Ovary (tissue), 9 donors: Measurements from ENCODE around the gene PIK3R1. TPM values are rescaled to one million over a fixed set of nuclear protein-coding genes. Genes with fewer than 3 reads are reported as not detected.

Experiments used
- DNase-seq, 5 donors: peaks; one replicate each; pipeline ENCODE4 v3.0.0-alpha.2; 2019 to 2020
- H3K27ac ChIP-seq, 2 donors: fragments of 200-600 bp; one replicate each; pipeline versions ENCODE4 v1.5.1 to v1.8.0; 2019 to 2022
- H3K27me3 ChIP-seq: fragments of 200-600 bp; one replicate; pipeline ENCODE4 v1.8.0; 2022
- H3K36me3 ChIP-seq: fragments of 200-600 bp; sonication (generic); one replicate; pipeline ENCODE4 v1.5.1; 2019
- H3K4me1 ChIP-seq: one replicate; pipeline ENCODE4 v1.8.1; 2013; ENCODE audit warnings: mild to moderate bottlenecking, moderate library complexity; ENCODE audit not compliant: insufficient read depth
- H3K4me3 ChIP-seq: fragments of 200-600 bp; sonication (generic); one replicate; pipeline ENCODE4 v1.5.1; 2017
- H3K9me3 ChIP-seq, 2 donors: fragments of 200-600 bp in 1 of 2; sonication (generic) in 1 of 2; one replicate each; pipeline versions ENCODE4 v1.5.1 to v1.8.1; 2013 to 2019; ENCODE audit warnings: mild to moderate bottlenecking in 1 of 2, moderate library complexity in 1 of 2
- EP300 ChIP-seq: sonication (generic); formaldehyde crosslinking; IDR thresholded peaks from one replicate; pipeline ENCODE4 v1.6.1; 2017; ENCODE audit warnings: antibody characterized with exemption
- POLR2A ChIP-seq: fragments of 450-650 bp; IDR thresholded peaks from one replicate; pipeline ENCODE4 v1.6.1; 2017; ENCODE audit warnings: antibody characterized with exemption, mild to moderate bottlenecking, moderate library complexity
- WGBS, 3 donors: extraction: QIAGEN DNeasy Blood & Tissue Kit in 1 of 3; methylation state at CpG; one replicate each; pipeline versions ENCODE4 v1.1.5 to v1.1.7; 2013 to 2017; 5-methylcytosine and 5-hydroxymethylcytosine counted together
- intact Hi-C, 4 donors: fragments of 100-400 bp; cut with DNase I; formaldehyde crosslinking; loops; one replicate each; pipeline versions ENCODE4 v1.11.0 to v1.15.1; 2022 to 2023
- polyA plus RNA-seq, 2 donors: library from polyadenylated mRNA; stranded (reverse); fragments of 200-250 nt in 1 of 2; fragments of 350-450 nt in 1 of 2; fragmentation: Illumina TruSeq in 1 of 2; extraction: RNeasy Lipid Tissue Mini Kit (QIAGEN cat#74804) in 1 of 2; gene quantifications; one replicate each; pipeline ENCODE4 v1.2.3, GENCODE V29; 2013 to 2014
- total RNA-seq, 7 donors: library from RNA; depleted of rRNA in 2 of 7; stranded (reverse); fragments of >200 nt in 2 of 7; fragmentation: NEBNext Ultra II Directional in 3 of 7; extraction: Animal tissue kit (Norgen Biotek cat#: 25700) in 3 of 7; gene quantifications; one replicate each; pipeline versions ENCODE4 v1.1.0 to v1.2.4, GENCODE V29; 2016 to 2023
- TF ChIP-seq, protein P1 (sequence below), 3 donors: fragments of 450-650 bp in 2 of 3; fragments of 200-600 bp in 1 of 3; IDR thresholded peaks; one replicate each; pipeline versions ENCODE4 v1.5.1 to v1.8.0; 2016 to 2022; ENCODE audit warnings: antibody characterized with exemption in 3 of 3, mild to moderate bottlenecking in 1 of 3
- donor health status: DM: no; HTN: no; CAD: no; lungs with moderate emphysema.
- donor health status: DM: no; HTN: no; CAD: no.
- donor health status: Bipolar disorder and iron deficiency.
- donor health status: DM: yes; HTN: yes; CAD: no.
- donor health status: DM: no; HTN: no; CAD: no.
- donor health status: DM: yes; HTN: yes; CAD: no.

The PIK3R1 gene
- total and polyA plus RNA-seq, 9 donors: 25.2 to 206 (median 81.2) TPM

DNA sequence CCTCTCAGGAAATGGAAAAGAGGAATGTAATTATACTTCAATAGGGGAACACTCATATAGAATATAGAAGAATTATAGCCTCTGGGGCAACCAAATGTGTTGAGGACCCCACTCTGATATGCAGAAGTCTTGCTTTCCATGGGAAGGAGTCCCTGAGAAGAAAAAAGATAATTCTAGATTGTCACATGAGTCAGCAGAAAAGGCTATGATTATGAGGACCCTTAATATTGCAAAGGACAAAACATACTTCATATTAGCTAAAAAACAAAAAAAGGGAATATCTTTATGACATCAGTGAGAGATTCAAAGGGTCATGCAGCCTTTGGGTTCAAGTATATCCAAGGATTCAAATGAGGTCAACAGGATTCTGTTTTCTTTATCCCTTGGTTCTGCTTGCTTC, 119.5 kb downstream of the PIK3R1 start:
- intact Hi-C loops: no loop called here
- no peak for TF ChIP-seq EP300
- TF ChIP-seq, protein P1, sequence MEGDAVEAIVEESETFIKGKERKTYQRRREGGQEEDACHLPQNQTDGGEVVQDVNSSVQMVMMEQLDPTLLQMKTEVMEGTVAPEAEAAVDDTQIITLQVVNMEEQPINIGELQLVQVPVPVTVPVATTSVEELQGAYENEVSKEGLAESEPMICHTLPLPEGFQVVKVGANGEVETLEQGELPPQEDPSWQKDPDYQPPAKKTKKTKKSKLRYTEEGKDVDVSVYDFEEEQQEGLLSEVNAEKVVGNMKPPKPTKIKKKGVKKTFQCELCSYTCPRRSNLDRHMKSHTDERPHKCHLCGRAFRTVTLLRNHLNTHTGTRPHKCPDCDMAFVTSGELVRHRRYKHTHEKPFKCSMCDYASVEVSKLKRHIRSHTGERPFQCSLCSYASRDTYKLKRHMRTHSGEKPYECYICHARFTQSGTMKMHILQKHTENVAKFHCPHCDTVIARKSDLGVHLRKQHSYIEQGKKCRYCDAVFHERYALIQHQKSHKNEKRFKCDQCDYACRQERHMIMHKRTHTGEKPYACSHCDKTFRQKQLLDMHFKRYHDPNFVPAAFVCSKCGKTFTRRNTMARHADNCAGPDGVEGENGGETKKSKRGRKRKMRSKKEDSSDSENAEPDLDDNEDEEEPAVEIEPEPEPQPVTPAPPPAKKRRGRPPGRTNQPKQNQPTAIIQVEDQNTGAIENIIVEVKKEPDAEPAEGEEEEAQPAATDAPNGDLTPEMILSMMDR (IDR thresholded peaks at IDR 0.05): no peak
- TF ChIP-seq POLR2A: no peak
- no peaks in the 10 kb centered on the region for H3K36me3 ChIP-seq
- no peak for DNase-seq
- H3K27me3 ChIP-seq: no peaks in the 10 kb centered on the region
- no peak overlapping the region for H3K4me3 ChIP-seq
- H3K9me3 ChIP-seq: no peaks in the 10 kb centered on the region
- H3K4me1 ChIP-seq: peaks cover 4% of the 10 kb centered on the region
- no peak overlapping the region for H3K27ac ChIP-seq

DNA sequence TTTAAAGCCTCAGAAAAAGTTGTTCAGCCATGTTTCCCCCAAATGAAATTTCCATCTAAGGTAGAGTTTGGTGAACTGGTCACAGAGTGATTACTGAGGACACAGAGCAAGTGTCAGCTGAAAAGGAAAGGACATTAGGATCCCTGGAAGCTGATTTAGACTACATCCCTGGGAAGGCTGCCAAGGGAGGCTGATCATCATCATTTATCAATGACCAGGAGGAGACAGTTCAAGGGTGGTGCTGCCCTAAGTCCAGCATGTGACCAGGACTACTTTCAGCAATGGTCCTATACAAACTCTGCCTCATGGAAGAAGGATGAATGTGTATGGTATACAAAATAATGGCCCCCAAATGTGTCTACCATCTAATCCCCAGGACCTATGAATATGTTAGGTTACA, 120.6 kb downstream of the PIK3R1 start:
- no peak for DNase-seq
- Histone ChIP-seq H3K27me3 (no peaks in the 10 kb centered on the region), H3K4me1 (no peaks in the 10 kb centered on the region), H3K36me3 (no peaks in the 10 kb centered on the region), H3K27ac (no peak overlapping the region), H3K4me3 (no peak overlapping the region), H3K9me3 (no peaks in the 10 kb centered on the region)
- intact Hi-C loops: no loop called here
- no peak for TF ChIP-seq EP300
- TF ChIP-seq, protein P1 (IDR thresholded peaks at IDR 0.05): no peak
- TF ChIP-seq POLR2A: no peak

DNA sequence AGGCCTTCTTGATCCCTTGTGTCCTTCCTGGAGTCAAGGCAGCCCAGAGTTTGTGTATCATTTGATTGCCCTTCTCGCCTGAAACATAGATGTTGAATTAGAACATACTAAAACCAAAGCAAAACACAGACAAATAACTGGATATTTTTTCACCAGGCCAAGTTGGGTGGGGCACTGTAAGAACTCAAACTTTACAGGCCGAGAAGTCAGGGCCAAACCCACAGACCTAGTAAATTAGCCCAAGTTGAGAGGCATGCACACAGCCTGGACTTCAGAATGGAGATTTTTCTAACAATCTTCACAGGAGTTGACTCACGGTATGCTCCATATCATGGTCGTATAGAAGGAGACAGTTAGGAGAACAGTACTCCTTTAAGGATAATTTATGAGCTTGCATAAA, 121.7 kb downstream of the PIK3R1 start:
- DNase-seq: no peak

DNA sequence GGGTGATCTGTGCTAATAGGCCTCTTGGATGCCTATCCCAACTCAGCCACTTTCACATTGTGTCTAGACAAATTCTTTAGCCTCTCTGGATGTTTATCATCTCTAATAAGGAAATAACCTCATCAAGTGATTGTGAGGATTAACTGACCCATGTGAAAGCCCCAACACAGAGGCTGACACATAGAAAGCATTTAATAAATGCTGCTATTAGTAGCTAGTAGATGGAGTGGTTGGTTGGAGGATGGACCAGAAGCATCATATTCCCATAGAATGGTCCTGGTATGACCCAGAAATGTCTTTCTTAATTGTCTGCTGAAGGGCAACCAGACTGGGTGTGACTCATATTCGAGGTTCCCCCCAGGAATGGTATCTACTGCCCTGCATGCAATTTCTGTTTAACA, 124.4 kb downstream of the PIK3R1 start:
- Histone ChIP-seq H3K27ac (no peak overlapping the region), H3K4me3 (no peak overlapping the region), H3K27me3 (no peaks in the 10 kb centered on the region), H3K4me1 (no peaks in the 10 kb centered on the region), H3K36me3 (no peaks in the 10 kb centered on the region), H3K9me3 (no peaks in the 10 kb centered on the region)
- 70 to 82% (median 78%) methylated on average over 1 of the region's 1 CpG for WGBS, 3 donors
- no peak for DNase-seq
- intact Hi-C loops: no loop called here
- TF ChIP-seq, protein P1 (IDR thresholded peaks at IDR 0.05): no peak
- TF ChIP-seq POLR2A: no peak
- no peak for TF ChIP-seq EP300

More for the DNA sequence above, 121.7 kb downstream of the PIK3R1 start:
- Histone ChIP-seq H3K9me3 (no peaks in the 10 kb centered on the region), H3K27ac (no peak overlapping the region), H3K4me3 (no peak overlapping the region), H3K4me1 (no peaks in the 10 kb centered on the region), H3K36me3 (no peaks in the 10 kb centered on the region), H3K27me3 (no peaks in the 10 kb centered on the region)
- WGBS, 3 donors: 63 to 79% (median 72%) methylated on average over 4 of the region's 4 CpGs
- TF ChIP-seq, protein P1 (IDR thresholded peaks at IDR 0.05): no peak
- TF ChIP-seq POLR2A (no peak), EP300 (no peak)
- intact Hi-C loops: no loop called here

DNA sequence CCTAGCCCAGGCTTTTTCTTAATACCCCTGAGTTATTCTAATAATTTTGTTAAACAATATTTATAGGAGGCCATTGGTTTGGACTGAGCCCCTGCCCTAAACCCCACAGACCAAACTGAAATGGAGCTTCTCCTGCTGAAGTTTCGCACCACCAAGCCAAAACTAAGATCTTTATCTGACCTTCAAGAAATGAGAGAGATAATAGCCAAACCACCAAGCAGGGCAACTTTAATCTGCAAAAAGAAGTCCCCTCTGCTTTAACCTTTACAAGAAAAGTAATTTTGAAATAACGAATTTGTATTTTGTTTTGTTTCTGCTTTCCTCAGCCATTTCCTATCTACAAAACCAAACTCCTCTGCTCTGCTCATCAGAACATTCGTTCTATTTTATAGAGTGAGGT, 125.5 kb downstream of the PIK3R1 start:
- TF ChIP-seq POLR2A (no peak), EP300 (no peak)
- TF ChIP-seq, protein P1 (IDR thresholded peaks at IDR 0.05): no peak
- H3K36me3 ChIP-seq: no peaks in the 10 kb centered on the region
- no peak for DNase-seq
- intact Hi-C loops: no loop called here
- no peak overlapping the region for H3K27ac ChIP-seq
- 56 to 77% (median 69%) methylated on average over 3 of the region's 3 CpGs for WGBS, 3 donors
- no peak overlapping the region for H3K4me3 ChIP-seq
- no peaks in the 10 kb centered on the region for H3K9me3 ChIP-seq
- H3K4me1 ChIP-seq: no peaks in the 10 kb centered on the region
- H3K27me3 ChIP-seq: no peaks in the 10 kb centered on the region
